WTC11 (cell line): ENCODE results near the gene FARP2. TPM values are rescaled to one million over a fixed set of nuclear protein-coding genes. Genes with fewer than 3 reads are reported as not detected.

Experiments
- ATAC-seq: fragments of 200-7000 bp; cut with Tn5 transposase; 2 replicates; pipeline ENCODE4 v1.10.0; 2021; ENCODE audit warnings: mild to moderate bottlenecking, moderate library complexity
- CTCF ChIA-PET: fragments of 300-600 bp; sonication (Branson Sonifier 250); formaldehyde crosslinking; loops from one replicate; lab custom pipeline; 2021; ENCODE audit warnings: antibody characterized with exemption; lab: Charles Lee
- POLR2A ChIA-PET: fragments of 350-600 bp; sonication (Branson Sonifier 250); formaldehyde crosslinking; loops from one replicate; lab custom pipeline; 2021; ENCODE audit warnings: antibody characterized with exemption; lab: Charles Lee
- DNase-seq: peaks from one replicate; pipeline ENCODE4 v3.0.0; 2021; ENCODE audit warnings: low spot score
- H3K27ac Mint-ChIP-seq: 2 replicates; pipeline ENCODE4 v1.8.0; 2021; ENCODE audit warnings: mixed read lengths
- H3K27me3 Mint-ChIP-seq: 2 replicates; pipeline ENCODE4 v1.8.0; 2021; ENCODE audit warnings: low read depth, mild to moderate bottlenecking, moderate library complexity, mixed read lengths
- H3K36me3 Mint-ChIP-seq: 2 replicates; pipeline ENCODE4 v1.8.0; 2021; ENCODE audit warnings: mixed read lengths
- H3K4me1 Mint-ChIP-seq: 2 replicates; pipeline ENCODE4 v1.8.0; 2022; ENCODE audit warnings: mixed read lengths
- H3K4me3 Mint-ChIP-seq: 2 replicates; pipeline ENCODE4 v1.8.0; 2021; ENCODE audit warnings: mild to moderate bottlenecking, moderate library complexity, mixed read lengths
- H3K9me3 Mint-ChIP-seq: 2 replicates; pipeline ENCODE4 v1.8.0; 2021; ENCODE audit warnings: mixed read lengths
- AR ChIP-seq: fragments of 250-450 bp; sonication (Bioruptor Pico); IDR thresholded peaks from 2 replicates; pipeline ENCODE4 v1.9.0; 2021; ENCODE audit warnings: mild to moderate bottlenecking
- ATF2 ChIP-seq: sonication (generic); formaldehyde crosslinking; IDR thresholded peaks from 2 replicates; pipeline ENCODE4 v1.8.1; 2022; ENCODE audit warnings: low read depth, missing genetic modification reagents, borderline replicate concordance
- ELF4 ChIP-seq: sonication (generic); formaldehyde crosslinking; IDR thresholded peaks from 2 replicates; pipeline ENCODE4 v1.8.1; 2022; ENCODE audit warnings: low read depth, mild to moderate bottlenecking, moderate library complexity, missing genetic modification reagents
- ERG ChIP-seq: fragments of 250-450 bp; sonication (Bioruptor Pico); IDR thresholded peaks from 2 replicates; pipeline ENCODE4 v1.8.0; 2021; ENCODE audit warnings: mild to moderate bottlenecking
- ETV6 ChIP-seq: sonication (generic); formaldehyde crosslinking; IDR thresholded peaks from 2 replicates; pipeline ENCODE4 v1.8.1; 2022; ENCODE audit warnings: mild to moderate bottlenecking, missing genetic modification reagents
- FOXJ3 ChIP-seq: sonication (generic); formaldehyde crosslinking; IDR thresholded peaks from 2 replicates; pipeline ENCODE4 v1.9.0; 2021; ENCODE audit warnings: missing genetic modification reagents, mild to moderate bottlenecking, borderline replicate concordance
- FOXK1 ChIP-seq: sonication (generic); formaldehyde crosslinking; IDR thresholded peaks from 2 replicates; pipeline ENCODE4 v1.8.0; 2022; ENCODE audit warnings: mild to moderate bottlenecking, moderate library complexity, missing genetic modification reagents
- FOXP1 ChIP-seq: sonication (generic); formaldehyde crosslinking; IDR thresholded peaks from 2 replicates; pipeline ENCODE4 v1.8.0; 2022; ENCODE audit warnings: missing genetic modification reagents, mild to moderate bottlenecking, moderate library complexity, borderline replicate concordance
- FOXP4 ChIP-seq: sonication (generic); formaldehyde crosslinking; IDR thresholded peaks from 2 replicates; pipeline ENCODE4 v1.8.0; 2022; ENCODE audit warnings: mild to moderate bottlenecking, missing genetic modification reagents
- GABPB1 ChIP-seq: sonication (generic); formaldehyde crosslinking; IDR thresholded peaks from 2 replicates; pipeline ENCODE4 v1.8.1; 2023; ENCODE audit warnings: mild to moderate bottlenecking, missing genetic modification reagents
- GTF2I ChIP-seq: fragments of 250-450 bp; sonication (Bioruptor Pico); conservative IDR thresholded peaks from 2 replicates; pipeline ENCODE4 v1.4.0; 2021; ENCODE audit warnings: mild to moderate bottlenecking
- HMGXB4 ChIP-seq: sonication (generic); formaldehyde crosslinking; IDR thresholded peaks from 2 replicates; pipeline ENCODE4 v1.8.1; 2023; ENCODE audit warnings: mild to moderate bottlenecking, moderate library complexity, missing genetic modification reagents
- MXD4 ChIP-seq: fragments of 250-450 bp; sonication (Bioruptor Pico); IDR thresholded peaks from 2 replicates; pipeline ENCODE4 v1.8.0; 2021; ENCODE audit warnings: mild to moderate bottlenecking, moderate library complexity, borderline replicate concordance
- NFATC4 ChIP-seq: fragments of 250-450 bp; sonication (Bioruptor Pico); IDR thresholded peaks from 2 replicates; pipeline ENCODE4 v1.9.0; 2021; ENCODE audit warnings: mild to moderate bottlenecking
- NFYB ChIP-seq: sonication (generic); formaldehyde crosslinking; conservative IDR thresholded peaks from 2 replicates; pipeline ENCODE4 v1.8.0; 2022; ENCODE audit warnings: low read depth, missing genetic modification reagents
- NR1H2 ChIP-seq: sonication (generic); formaldehyde crosslinking; IDR thresholded peaks from 2 replicates; pipeline ENCODE4 v1.9.0; 2021; ENCODE audit warnings: mild to moderate bottlenecking, moderate library complexity, missing genetic modification reagents
- PRDM15 ChIP-seq: sonication (generic); formaldehyde crosslinking; IDR thresholded peaks from 2 replicates; pipeline ENCODE4 v1.8.0; 2022; ENCODE audit warnings: missing genetic modification reagents
- SMAD3 ChIP-seq: sonication (generic); formaldehyde crosslinking; IDR thresholded peaks from 2 replicates; pipeline ENCODE4 v1.8.0; 2022; ENCODE audit warnings: missing genetic modification reagents, mild to moderate bottlenecking, borderline replicate concordance
- ZBTB21 ChIP-seq: sonication (generic); formaldehyde crosslinking; IDR thresholded peaks from 2 replicates; pipeline ENCODE4 v1.8.1; 2023; ENCODE audit warnings: mild to moderate bottlenecking, missing genetic modification reagents, borderline replicate concordance
- ZNF396 ChIP-seq: fragments of 250-450 bp; sonication (Bioruptor Pico); IDR thresholded peaks from 2 replicates; pipeline ENCODE4 v1.8.0; 2021; ENCODE audit warnings: mild to moderate bottlenecking, moderate library complexity, borderline replicate concordance
- total RNA-seq: library from RNA; stranded (reverse); gene quantifications from 3 replicates; pipeline ENCODE4 v1.2.3, GENCODE V29; 2021
- TF ChIP-seq, protein P1 (sequence below): fragments of 250-450 bp; sonication (Bioruptor Pico); IDR thresholded peaks from 2 replicates; pipeline ENCODE4 v1.9.0; 2021; ENCODE audit warnings: moderate library complexity, mild to moderate bottlenecking, inconsistent platforms, borderline replicate concordance

Gene FARP2
- total RNA-seq, 1 experiment from 2014 or later: 37.8 TPM

DNA sequence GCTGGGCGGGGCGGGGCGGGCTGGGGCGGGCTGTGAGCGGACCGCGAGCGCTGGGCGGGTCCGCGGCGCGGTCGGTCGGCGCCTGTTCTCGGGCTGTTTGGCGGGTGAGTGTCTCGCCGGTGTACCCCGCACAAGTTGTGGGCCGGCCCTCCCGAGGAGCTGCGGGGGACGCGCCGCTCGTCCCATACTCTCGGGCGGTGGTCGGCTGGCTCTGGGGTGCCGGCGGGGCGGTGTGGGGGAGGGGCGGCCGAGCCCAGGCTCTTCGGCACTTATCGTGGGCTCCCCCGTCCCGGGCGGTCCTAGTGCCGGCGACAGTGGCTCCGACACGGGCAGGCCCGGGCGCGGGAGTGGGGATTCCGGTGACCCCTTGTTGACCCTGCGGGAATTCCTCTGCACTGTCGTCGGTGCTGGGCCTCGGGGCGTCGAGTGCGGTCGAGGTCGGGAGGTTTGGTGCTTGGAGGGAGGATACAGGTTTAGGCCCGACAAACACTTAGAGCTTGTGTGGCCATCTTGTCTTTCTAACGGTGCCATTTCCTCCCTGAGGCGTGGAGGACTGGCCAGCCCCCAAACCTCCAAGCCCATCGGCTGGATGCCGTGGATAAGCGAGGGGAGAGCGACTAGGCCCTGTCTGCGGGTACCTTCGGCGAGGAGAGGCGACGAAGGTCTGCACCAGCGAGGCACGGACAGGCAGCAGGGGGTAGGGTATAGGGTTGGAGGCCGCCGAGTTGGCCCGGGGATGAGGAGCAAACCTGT lies 40.0 kb upstream of the FARP2 start, which contains the start of gene SEPTIN2:
SEPTIN2 (plus strand) TSS at position 47 of the 753 bp plus-strand sequence. CDS start 8,308 bp downstream, outside the sequence.
- H3K9me3 Mint-ChIP-seq: no peaks in the 10 kb centered on the region
- DNase-seq (no peak), ATAC-seq (peak; percentile 15)
- peaks cover 13% of the 10 kb centered on the region for H3K36me3 Mint-ChIP-seq
- CTCF ChIA-PET: interaction anchor here (1.0 to 1.6 kb wide), 3 partner anchors 136 to 401 kb away, joined by 3 to 4 read pairs (median 4); partner anchors contain the start of gene PASK
- H3K27ac Mint-ChIP-seq: peak within 1 kb of the TSS; percentile 100
- peaks cover 65% of the 10 kb centered on the region for H3K4me1 Mint-ChIP-seq
- H3K27me3 Mint-ChIP-seq: no peaks in the 10 kb centered on the region
- POLR2A ChIA-PET: interaction anchor here (0.5 to 1.0 kb wide), 4 partner anchors 13 to 176 kb away, joined by 3 to 4 read pairs (median 3); partner anchors contain the start of gene PASK
- peak within 1 kb of the TSS; percentile 99 for H3K4me3 Mint-ChIP-seq
- TF ChIP-seq, protein P1, sequence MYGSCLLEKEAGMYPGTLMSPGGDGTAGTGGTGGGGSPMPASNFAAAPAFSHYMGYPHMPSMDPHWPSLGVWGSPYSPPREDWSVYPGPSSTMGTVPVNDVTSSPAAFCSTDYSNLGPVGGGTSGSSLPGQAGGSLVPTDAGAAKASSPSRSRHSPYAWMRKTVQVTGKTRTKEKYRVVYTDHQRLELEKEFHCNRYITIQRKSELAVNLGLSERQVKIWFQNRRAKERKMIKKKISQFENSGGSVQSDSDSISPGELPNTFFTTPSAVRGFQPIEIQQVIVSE: no peak
- no peak for TF ChIP-seq HMGXB4 (CRISPR knock-in tag)
- TF ChIP-seq GABPB1 (CRISPR knock-in tag): no peak; the same call in 1 of the 2 replicates
- TF ChIP-seq NFATC4 (CRISPR knock-in tag): no peak
- TF ChIP-seq FOXJ3 (CRISPR knock-in tag): no peak
- no peak for TF ChIP-seq PRDM15 (CRISPR knock-in tag)
- TF ChIP-seq NFYB (CRISPR knock-in tag): no peak
- no peak for TF ChIP-seq ELF4 (CRISPR knock-in tag)
- no peak for TF ChIP-seq ERG (CRISPR knock-in tag)
- no peak for TF ChIP-seq ZNF396 (CRISPR knock-in tag)
- TF ChIP-seq ETV6: no peak
- TF ChIP-seq NR1H2 (CRISPR knock-in tag): peak; percentile 67; the same call in 1 of the 2 replicates
- TF ChIP-seq FOXK1 (CRISPR knock-in tag): no peak
- no peak for TF ChIP-seq GTF2I (CRISPR knock-in tag)
- peak; percentile 49 for TF ChIP-seq FOXP1 (CRISPR knock-in tag)
- TF ChIP-seq SMAD3 (CRISPR knock-in tag): no peak
- no peak for TF ChIP-seq AR (CRISPR knock-in tag)
- no peak for TF ChIP-seq ATF2 (CRISPR knock-in tag)
- TF ChIP-seq MXD4 (CRISPR knock-in tag): no peak
- peak; percentile 37; the same call in 1 of the 2 replicates for TF ChIP-seq ZBTB21
- TF ChIP-seq FOXP4 (CRISPR knock-in tag): no peak
